Right lobe of liver (tissue), 6 donors: ENCODE data around the gene ARHGAP21. TPM values are rescaled to one million over a fixed set of nuclear protein-coding genes. Genes with fewer than 3 reads are reported as not detected.

ENCODE experiments used
- ATAC-seq, 4 donors: fragments of 200-7000 bp; cut with Tn5 transposase; one replicate each; pipeline ENCODE4 v1.9.1; 2020; ENCODE audit warnings: mild to moderate bottlenecking in 4 of 4, moderate library complexity in 4 of 4
- DNase-seq, 3 donors: peaks; one replicate each; pipeline ENCODE4 v3.0.0-alpha.2; 2020
- H3K27ac ChIP-seq, 3 donors: fragments of 200-600 bp; one replicate each; pipeline ENCODE4 v1.8.0; 2022
- H3K27me3 ChIP-seq, 2 donors: fragments of 200-600 bp; one replicate each; pipeline ENCODE4 v1.8.0; 2022
- H3K36me3 ChIP-seq, 4 donors: fragments of 200-600 bp; sonication (generic) in 1 of 4; one replicate each; pipeline versions ENCODE4 v1.5.1 to v1.8.0; 2017 to 2022; ENCODE audit warnings: control low read depth in 1 of 4
- H3K4me1 ChIP-seq, 4 donors: fragments of 200-600 bp; sonication (generic) in 1 of 4; one replicate each; pipeline versions ENCODE4 v1.5.1 to v1.8.0; 2017 to 2022; ENCODE audit warnings: control low read depth in 1 of 4
- H3K4me3 ChIP-seq, 3 donors: fragments of 200-600 bp; one replicate each; pipeline ENCODE4 v1.8.0; 2022
- H3K9me3 ChIP-seq, 4 donors: fragments of 200-600 bp; sonication (generic) in 1 of 4; one replicate each; pipeline versions ENCODE4 v1.5.1 to v1.8.0; 2017 to 2022; ENCODE audit warnings: control low read depth in 1 of 4
- POLR2A ChIP-seq: fragments of 450-650 bp; IDR thresholded peaks from one replicate; pipeline ENCODE4 v1.6.1; 2017; ENCODE audit warnings: antibody characterized with exemption, mild to moderate bottlenecking
- WGBS: methylation state at CpG from one replicate; pipeline ENCODE4 v1.1.6; 2018; ENCODE audit warnings: low coverage, low lambda C conversion rate; ENCODE audit not compliant: insufficient coverage; ENCODE audit errors: missing lambda C conversion rate; 5-methylcytosine and 5-hydroxymethylcytosine counted together
- intact Hi-C, 2 donors: fragments of 100-400 bp; cut with DNase I; formaldehyde crosslinking; loops; one replicate each; pipeline versions ENCODE4 v1.11.2 to v1.14.1; 2022
- total RNA-seq, 6 experiments: library from RNA; depleted of rRNA in 2 of 6; stranded (reverse); fragments of >200 nt in 2 of 6; fragmentation: NEBNext Ultra II Directional in 3 of 6; extraction: Animal tissue kit (Norgen Biotek cat#: 25700) in 3 of 6; gene quantifications; one replicate each; pipeline versions ENCODE4 v1.1.0 to v1.2.4, GENCODE V29; 2016 to 2023
- TF ChIP-seq, protein P1 (sequence below), 4 donors: fragments of 200-600 bp in 3 of 4; fragments of 450-650 bp in 1 of 4; IDR thresholded peaks; one replicate each; pipeline versions ENCODE4 v1.5.1 to v1.8.0; 2016 to 2022; ENCODE audit warnings: antibody characterized with exemption in 4 of 4, mild to moderate bottlenecking in 2 of 4
- donor health status: DM: no; HTN: yes; CAD: no.
- donor health status: DM: no; HTN: no; CAD: no.
- donor health status: DM: no; HTN: no; CAD: no.
- donor health status: DM: no; HTN: yes; CAD: no.
- donor health status: DM: no; HTN: yes; CAD: no.

Gene ARHGAP21
- total RNA-seq, 6 experiments from 2014 or later, result 27.6 to 47.1 (median 31.0) TPM

DNA sequence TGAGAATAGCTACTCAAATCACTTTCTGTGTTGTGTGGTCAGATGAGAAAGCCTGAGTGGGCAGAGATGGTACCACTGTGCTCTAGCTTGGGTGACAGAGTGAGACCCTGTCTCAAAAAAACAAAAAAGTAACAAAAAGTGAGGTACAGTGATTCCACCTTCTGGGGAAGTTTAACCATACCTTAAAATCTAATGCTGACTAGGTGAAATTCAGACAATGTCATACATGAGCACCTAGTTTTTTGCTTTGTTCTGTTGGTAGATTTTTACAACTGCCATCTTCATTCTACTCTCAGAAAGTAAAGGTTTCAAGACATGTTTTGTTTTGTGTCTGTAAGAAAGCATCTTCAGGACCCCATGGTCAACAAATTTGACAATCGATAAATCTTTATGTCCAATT, 144.2 kb downstream of the ARHGAP21 start:
- Histone ChIP-seq H3K4me1 (no peaks in the 10 kb centered on the region), H3K9me3 (no peaks in the 10 kb centered on the region), H3K27me3 (no peaks in the 10 kb centered on the region), H3K27ac (no peak overlapping the region), H3K36me3 (no peaks in the 10 kb centered on the region), H3K4me3 (no peak overlapping the region)
- DNase-seq (no peak), ATAC-seq (no peak)
- 100% methylated on average over 1 of the region's 1 CpG for WGBS
- TF ChIP-seq, protein P1, sequence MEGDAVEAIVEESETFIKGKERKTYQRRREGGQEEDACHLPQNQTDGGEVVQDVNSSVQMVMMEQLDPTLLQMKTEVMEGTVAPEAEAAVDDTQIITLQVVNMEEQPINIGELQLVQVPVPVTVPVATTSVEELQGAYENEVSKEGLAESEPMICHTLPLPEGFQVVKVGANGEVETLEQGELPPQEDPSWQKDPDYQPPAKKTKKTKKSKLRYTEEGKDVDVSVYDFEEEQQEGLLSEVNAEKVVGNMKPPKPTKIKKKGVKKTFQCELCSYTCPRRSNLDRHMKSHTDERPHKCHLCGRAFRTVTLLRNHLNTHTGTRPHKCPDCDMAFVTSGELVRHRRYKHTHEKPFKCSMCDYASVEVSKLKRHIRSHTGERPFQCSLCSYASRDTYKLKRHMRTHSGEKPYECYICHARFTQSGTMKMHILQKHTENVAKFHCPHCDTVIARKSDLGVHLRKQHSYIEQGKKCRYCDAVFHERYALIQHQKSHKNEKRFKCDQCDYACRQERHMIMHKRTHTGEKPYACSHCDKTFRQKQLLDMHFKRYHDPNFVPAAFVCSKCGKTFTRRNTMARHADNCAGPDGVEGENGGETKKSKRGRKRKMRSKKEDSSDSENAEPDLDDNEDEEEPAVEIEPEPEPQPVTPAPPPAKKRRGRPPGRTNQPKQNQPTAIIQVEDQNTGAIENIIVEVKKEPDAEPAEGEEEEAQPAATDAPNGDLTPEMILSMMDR (IDR thresholded peaks at IDR 0.05), result no peak
- intact Hi-C loops, result no loop called here

- Histone ChIP-seq H3K27ac (no peak overlapping the region), H3K4me1 (no peaks in the 10 kb centered on the region), H3K9me3 (no peaks in the 10 kb centered on the region), H3K4me3 (no peak overlapping the region), H3K36me3 (no peaks in the 10 kb centered on the region), H3K27me3 (no peaks in the 10 kb centered on the region)
- DNase-seq (no peak), ATAC-seq (no peak)
- WGBS, result 60% methylated on average over 10 of the region's 10 CpGs
- intact Hi-C loops, result no loop called here
- no peak for TF ChIP-seq POLR2A
- TF ChIP-seq, protein P1 (IDR thresholded peaks at IDR 0.05), result no peak
Measured at GRCh38 chr10:24575481-24576002, 148.1 kb downstream of the ARHGAP21 start.

- H3K4me3 ChIP-seq, result no peak overlapping the region
- 78% methylated on average over 2 of the region's 3 CpGs for WGBS
- intact Hi-C loops, result no loop called here
- no peaks in the 10 kb centered on the region for H3K9me3 ChIP-seq
- H3K27me3 ChIP-seq, result no peaks in the 10 kb centered on the region
- no peaks in the 10 kb centered on the region for H3K4me1 ChIP-seq
- DNase-seq, result no peak
- H3K27ac ChIP-seq, result no peak overlapping the region
- TF ChIP-seq POLR2A, result no peak
- TF ChIP-seq, protein P1 (IDR thresholded peaks at IDR 0.05), result no peak
- no peak for ATAC-seq
- no peaks in the 10 kb centered on the region for H3K36me3 ChIP-seq
Measured at GRCh38 chr10:24574578-24575155, 149.0 kb downstream of the ARHGAP21 start.

GRCh38 chr10:24574161-24574560, 149.5 kb downstream of the ARHGAP21 start:
- Histone ChIP-seq H3K4me3 (no peak overlapping the region), H3K4me1 (no peaks in the 10 kb centered on the region), H3K9me3 (no peaks in the 10 kb centered on the region), H3K36me3 (no peaks in the 10 kb centered on the region), H3K27me3 (no peaks in the 10 kb centered on the region), H3K27ac (no peak overlapping the region)
- intact Hi-C loops, result no loop called here
- no peak for DNase-seq
- TF ChIP-seq, protein P1 (IDR thresholded peaks at IDR 0.05), result no peak
- no peak for ATAC-seq
- 75% methylated on average over 5 of the region's 9 CpGs for WGBS
